Measurements from ENCODE around the gene SURF6. TPM values are rescaled to one million over a fixed set of nuclear protein-coding genes. Genes with fewer than 3 reads are reported as not detected.

The SURF6 gene
- total RNA-seq, 1 experiment from 2014 or later, result 5.6 TPM

GRCh38 chr9:133354766-133355165, 18.8 kb upstream of the SURF6 start:
- H2AFZ ChIP-seq (ENCODE audit: low read length), result no peak overlapping the region
- no peaks in the 10 kb centered on the region for H3K9me3 ChIP-seq (ENCODE audit: low read length)
- peaks cover 56% of the 10 kb centered on the region for H3K4me1 ChIP-seq (ENCODE audit: low read length)
- peaks cover 25% of the 10 kb centered on the region for H3K36me3 ChIP-seq (ENCODE audit: insufficient read depth, low read length)
- H4K20me1 ChIP-seq (ENCODE audit: insufficient read depth, low read depth, low read length), result peaks cover 8% of the 10 kb centered on the region
- peak overlapping the region; percentile 89 for H3K9ac ChIP-seq (ENCODE audit: low read length)
- peak overlapping the region; percentile 93; the same call in 1 of the 2 replicates for H3K4me3 ChIP-seq (ENCODE audit: low read length)
- H3K27ac ChIP-seq (ENCODE audit: low read length), result no peak overlapping the region
- peak overlapping the region; percentile 90 for H3K4me2 ChIP-seq (ENCODE audit: low read depth, low read length, poor library complexity, severe bottlenecking)
- no peaks in the 10 kb centered on the region for H3K27me3 ChIP-seq (ENCODE audit: low read length)
- peaks cover 26% of the 10 kb centered on the region for H3K79me2 ChIP-seq (ENCODE audit: low read length)
- no peak for DNase-seq
- no peaks in the 10 kb centered on the region for H3K9me2 ChIP-seq (replicated peaks; ENCODE audit: insufficient read depth, low read length)

- Histone ChIP-seq H3K79me2 (ENCODE audit: low read length) (peaks cover 39% of the 10 kb centered on the region), H4K20me1 (ENCODE audit: insufficient read depth, low read depth, low read length) (peaks cover 19% of the 10 kb centered on the region), H3K9ac (ENCODE audit: low read length) (no peak overlapping the region), H3K27ac (ENCODE audit: low read length) (0 out of 2 replicates have a peak overlapping the region, but pooled peaks have one; percentile 15), H3K27me3 (ENCODE audit: low read length) (no peaks in the 10 kb centered on the region), H3K4me1 (ENCODE audit: low read length) (peaks cover 65% of the 10 kb centered on the region), H3K9me3 (ENCODE audit: low read length) (no peaks in the 10 kb centered on the region), H3K36me3 (ENCODE audit: insufficient read depth, low read length) (peaks cover 37% of the 10 kb centered on the region), H2AFZ (ENCODE audit: low read length) (no peak overlapping the region), H3K4me3 (ENCODE audit: low read length) (no peak overlapping the region), H3K4me2 (ENCODE audit: low read depth, low read length, poor library complexity, severe bottlenecking) (no peak overlapping the region), H3K9me2 (replicated peaks; ENCODE audit: insufficient read depth, low read length) (no peaks in the 10 kb centered on the region)
- DNase-seq, result peak; percentile 67
Observed at GRCh38 chr9:133353548-133353947, 17.6 kb upstream of the SURF6 start.

- Histone ChIP-seq H3K4me2 (ENCODE audit: low read depth, low read length, poor library complexity, severe bottlenecking) (no peak overlapping the region), H3K36me3 (ENCODE audit: insufficient read depth, low read length) (peaks cover 41% of the 10 kb centered on the region), H4K20me1 (ENCODE audit: insufficient read depth, low read depth, low read length) (peaks cover 23% of the 10 kb centered on the region)
Observed at GRCh38 chr9:133352635-133353340, 16.8 kb upstream of the SURF6 start.

GRCh38 chr9:133351908-133352634, 16.1 kb upstream of the SURF6 start:
- peak; percentile 90 for DNase-seq
- H3K36me3 ChIP-seq (ENCODE audit: insufficient read depth, low read length), result peaks cover 41% of the 10 kb centered on the region

More at GRCh38 chr9:133352635-133353340, 16.8 kb upstream of the SURF6 start:
- Histone ChIP-seq H3K27ac (ENCODE audit: low read length) (0 out of 2 replicates have a peak overlapping the region, but pooled peaks have one; percentile 15), H3K79me2 (ENCODE audit: low read length) (peaks cover 41% of the 10 kb centered on the region), H3K4me1 (ENCODE audit: low read length) (peaks cover 58% of the 10 kb centered on the region), H3K9ac (ENCODE audit: low read length) (no peak overlapping the region), H3K9me2 (replicated peaks; ENCODE audit: insufficient read depth, low read length) (no peaks in the 10 kb centered on the region), H3K4me3 (ENCODE audit: low read length) (no peak overlapping the region), H3K9me3 (ENCODE audit: low read length) (no peaks in the 10 kb centered on the region), H3K27me3 (ENCODE audit: low read length) (no peaks in the 10 kb centered on the region), H2AFZ (ENCODE audit: low read length) (no peak overlapping the region)
- peak; percentile 62 for DNase-seq

GRCh38 chr9:133351526-133351907, 15.5 kb upstream of the SURF6 start:
- H3K9ac ChIP-seq (ENCODE audit: low read length), result no peak overlapping the region
- peaks cover 41% of the 10 kb centered on the region for H3K79me2 ChIP-seq (ENCODE audit: low read length)

More at GRCh38 chr9:133351908-133352634, 16.1 kb upstream of the SURF6 start:
- peaks cover 39% of the 10 kb centered on the region for H3K79me2 ChIP-seq (ENCODE audit: low read length)
- H3K4me3 ChIP-seq (ENCODE audit: low read length), result no peak overlapping the region
- H4K20me1 ChIP-seq (ENCODE audit: insufficient read depth, low read depth, low read length), result peaks cover 23% of the 10 kb centered on the region
- peak overlapping the region; percentile 24; the same call in 1 of the 2 replicates for H3K27ac ChIP-seq (ENCODE audit: low read length)
- no peak overlapping the region for H3K9ac ChIP-seq (ENCODE audit: low read length)
- no peaks in the 10 kb centered on the region for H3K27me3 ChIP-seq (ENCODE audit: low read length)
- no peak overlapping the region for H2AFZ ChIP-seq (ENCODE audit: low read length)
- no peaks in the 10 kb centered on the region for H3K9me2 ChIP-seq (replicated peaks; ENCODE audit: insufficient read depth, low read length)
- H3K9me3 ChIP-seq (ENCODE audit: low read length), result no peaks in the 10 kb centered on the region
- no peak overlapping the region for H3K4me2 ChIP-seq (ENCODE audit: low read depth, low read length, poor library complexity, severe bottlenecking)
- H3K4me1 ChIP-seq (ENCODE audit: low read length), result peaks cover 51% of the 10 kb centered on the region

DNA sequence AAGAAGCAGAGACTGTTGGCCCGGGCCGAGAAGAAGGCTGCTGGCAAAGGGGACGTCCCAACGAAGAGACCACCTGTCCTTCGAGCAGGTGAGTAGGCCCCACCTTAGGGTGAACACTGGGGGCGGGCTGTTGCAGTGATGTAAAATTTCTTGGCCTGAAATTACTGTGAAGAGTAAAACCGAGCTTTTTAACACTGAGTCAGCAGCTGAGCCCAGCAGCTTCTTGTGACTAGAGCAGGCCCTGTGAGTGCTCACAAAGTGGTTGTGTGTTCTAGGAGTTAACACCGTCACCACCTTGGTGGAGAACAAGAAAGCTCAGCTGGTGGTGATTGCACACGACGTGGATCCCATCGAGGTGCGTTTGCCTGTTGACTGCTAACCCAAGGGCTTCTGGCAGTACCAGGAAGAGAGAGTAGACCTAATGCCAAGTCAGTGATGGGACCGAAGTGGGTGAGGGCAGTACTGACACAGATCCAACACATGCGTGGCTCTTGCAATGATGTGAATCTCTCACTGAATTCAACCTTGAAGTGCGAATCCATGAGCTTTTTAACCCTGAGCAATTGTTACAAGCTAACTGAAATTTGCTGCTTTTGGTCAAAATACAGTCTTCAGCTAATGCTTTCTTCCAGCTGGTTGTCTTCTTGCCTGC, 14.1 kb upstream of the SURF6 start:
- Histone ChIP-seq H4K20me1 (ENCODE audit: insufficient read depth, low read depth, low read length) (peaks cover 29% of the 10 kb centered on the region), H3K9ac (ENCODE audit: low read length) (peak overlapping the region; percentile 95; the same call in 1 of the 2 replicates), H2AFZ (ENCODE audit: low read length) (no peak overlapping the region), H3K27me3 (ENCODE audit: low read length) (no peaks in the 10 kb centered on the region), H3K36me3 (ENCODE audit: insufficient read depth, low read length) (peaks cover 41% of the 10 kb centered on the region), H3K4me3 (ENCODE audit: low read length) (peak overlapping the region; percentile 100; the same call in 1 of the 2 replicates), H3K9me3 (ENCODE audit: low read length) (no peaks in the 10 kb centered on the region), H3K79me2 (ENCODE audit: low read length) (peaks cover 51% of the 10 kb centered on the region), H3K9me2 (replicated peaks; ENCODE audit: insufficient read depth, low read length) (no peaks in the 10 kb centered on the region), H3K27ac (ENCODE audit: low read length) (no peak overlapping the region), H3K4me2 (ENCODE audit: low read depth, low read length, poor library complexity, severe bottlenecking) (peak overlapping the region; percentile 93), H3K4me1 (ENCODE audit: low read length) (peaks cover 52% of the 10 kb centered on the region)
- DNase-seq, result no peak

More at GRCh38 chr9:133351526-133351907, 15.5 kb upstream of the SURF6 start:
- Histone ChIP-seq H4K20me1 (ENCODE audit: insufficient read depth, low read depth, low read length) (peaks cover 23% of the 10 kb centered on the region), H3K27ac (ENCODE audit: low read length) (peak overlapping the region; percentile 24; the same call in 1 of the 2 replicates), H3K4me1 (ENCODE audit: low read length) (peaks cover 54% of the 10 kb centered on the region), H3K9me2 (replicated peaks; ENCODE audit: insufficient read depth, low read length) (no peaks in the 10 kb centered on the region), H2AFZ (ENCODE audit: low read length) (no peak overlapping the region), H3K36me3 (ENCODE audit: insufficient read depth, low read length) (peaks cover 41% of the 10 kb centered on the region), H3K9me3 (ENCODE audit: low read length) (no peaks in the 10 kb centered on the region), H3K4me2 (ENCODE audit: low read depth, low read length, poor library complexity, severe bottlenecking) (no peak overlapping the region), H3K27me3 (ENCODE audit: low read length) (no peaks in the 10 kb centered on the region), H3K4me3 (ENCODE audit: low read length) (no peak overlapping the region)
- no peak for DNase-seq

GRCh38 chr9:133348718-133349573, 13.0 kb upstream of the SURF6 start:
- peak; percentile 56 for DNase-seq

More at GRCh38 chr9:133348718-133349573, 13.0 kb upstream of the SURF6 start:
- H2AFZ ChIP-seq (ENCODE audit: low read length), result no peak overlapping the region
- H3K9me3 ChIP-seq (ENCODE audit: low read length), result no peaks in the 10 kb centered on the region
- peak overlapping the region; percentile 93 for H3K4me2 ChIP-seq (ENCODE audit: low read depth, low read length, poor library complexity, severe bottlenecking)
- peaks cover 41% of the 10 kb centered on the region for H3K36me3 ChIP-seq (ENCODE audit: insufficient read depth, low read length)
- H3K79me2 ChIP-seq (ENCODE audit: low read length), result peaks cover 51% of the 10 kb centered on the region
- H3K4me3 ChIP-seq (ENCODE audit: low read length), result peak overlapping the region; percentile 100
- peaks cover 43% of the 10 kb centered on the region for H3K4me1 ChIP-seq (ENCODE audit: low read length)
- no peaks in the 10 kb centered on the region for H3K9me2 ChIP-seq (replicated peaks; ENCODE audit: insufficient read depth, low read length)
- H3K9ac ChIP-seq (ENCODE audit: low read length), result peak overlapping the region; percentile 95
- H4K20me1 ChIP-seq (ENCODE audit: insufficient read depth, low read depth, low read length), result peaks cover 29% of the 10 kb centered on the region
- peak overlapping the region; percentile 97 for H3K27ac ChIP-seq (ENCODE audit: low read length)
- no peaks in the 10 kb centered on the region for H3K27me3 ChIP-seq (ENCODE audit: low read length)
